NCI-H187 treated with DMSO at 0.1 percent for 48 hours (cell line): ENCODE results near the gene UAP1L1.

Experiments used
- DNase-seq: peaks from one replicate; lab custom pipeline; 2025; lab: John Stamatoyannopoulos, UW

The UAP1L1 gene

DNA sequence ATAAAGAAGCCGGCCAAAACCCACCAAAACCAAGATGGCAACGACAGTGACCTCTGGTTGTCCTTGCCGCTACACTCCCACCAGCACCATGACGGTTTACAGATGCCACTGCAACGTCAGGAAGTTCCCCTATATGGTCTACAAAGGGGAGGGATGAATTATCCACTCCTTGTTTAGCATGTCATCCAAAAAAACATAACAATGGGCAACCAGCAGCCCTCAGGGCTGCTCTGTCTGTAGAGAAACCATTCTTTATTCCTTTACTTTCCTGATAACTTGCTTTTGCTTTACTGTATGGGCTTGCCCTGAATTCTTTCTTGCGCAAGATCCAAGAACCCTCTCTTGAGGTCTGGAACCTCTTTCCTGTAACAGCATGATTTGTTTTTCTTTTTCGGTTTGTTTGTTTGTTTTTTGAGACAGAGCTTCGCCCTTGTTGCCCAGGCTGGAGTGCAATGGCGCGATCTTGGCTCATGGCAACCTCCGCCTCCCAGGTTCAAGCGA lies 2.0 kb upstream of the UAP1L1 start:
- DNase-seq: no peak

DNA sequence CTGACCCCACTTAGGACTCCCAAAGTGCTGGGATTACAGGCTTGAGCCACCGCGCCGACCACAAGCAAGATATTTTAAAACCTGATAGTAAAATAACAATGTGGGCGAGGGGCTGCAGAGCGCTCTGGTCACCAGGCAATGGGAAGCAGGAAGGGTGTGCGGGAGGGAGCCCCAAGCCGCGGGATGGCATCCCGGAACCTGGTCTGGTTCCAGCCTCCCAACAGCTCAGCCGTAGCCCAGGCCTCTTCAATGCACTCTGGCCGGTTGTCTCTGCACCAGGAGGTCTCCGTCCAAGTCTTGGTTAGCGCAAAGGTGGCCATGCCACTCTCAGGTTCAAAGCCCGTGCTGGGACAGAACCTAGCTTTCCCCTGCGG lies 694 bp upstream of the UAP1L1 start:
- DNase-seq: no peak

DNA sequence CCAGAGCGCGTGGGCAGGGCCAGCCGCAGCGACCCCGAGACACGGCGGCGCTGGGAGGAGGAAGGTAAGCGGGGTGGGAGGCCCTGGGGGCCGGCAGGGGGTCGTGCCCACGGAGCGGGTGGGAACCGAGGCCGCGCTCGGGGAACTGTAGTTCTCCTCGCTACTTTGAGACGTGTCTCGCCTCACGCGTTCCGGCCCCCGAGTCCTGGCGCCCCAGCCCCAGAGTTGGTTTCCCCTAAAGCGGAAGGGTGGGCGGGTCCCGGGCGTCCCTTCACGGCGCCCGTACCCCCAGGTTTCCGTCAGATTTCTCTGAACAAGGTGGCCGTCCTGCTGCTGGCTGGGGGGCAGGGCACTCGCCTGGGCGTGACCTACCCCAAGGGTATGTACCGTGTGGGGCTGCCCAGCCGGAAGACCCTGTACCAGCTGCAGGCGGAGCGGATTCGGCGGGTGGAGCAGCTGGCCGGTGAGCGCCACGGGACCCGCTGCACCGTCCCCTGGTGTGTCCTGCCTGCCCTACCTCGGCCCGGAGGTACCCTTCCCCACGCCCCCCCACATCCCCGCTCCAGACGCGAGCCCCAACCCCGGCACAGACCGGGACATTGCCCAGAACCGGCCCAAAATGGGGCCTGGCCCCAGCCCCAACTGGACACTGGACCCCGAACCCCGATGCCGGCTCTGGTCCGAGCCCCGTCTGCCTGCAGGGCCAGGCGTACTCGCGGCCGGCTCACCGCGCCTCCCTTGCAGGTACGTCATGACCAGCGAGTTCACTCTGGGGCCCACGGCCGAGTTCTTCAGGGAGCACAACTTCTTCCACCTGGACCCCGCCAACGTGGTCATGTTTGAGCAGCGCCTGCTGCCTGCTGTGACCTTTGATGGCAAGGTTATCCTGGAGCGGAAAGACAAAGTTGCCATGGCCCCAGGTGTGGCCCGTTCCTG lies 709 bp downstream of the UAP1L1 start:
- DNase-seq: no peak

DNA sequence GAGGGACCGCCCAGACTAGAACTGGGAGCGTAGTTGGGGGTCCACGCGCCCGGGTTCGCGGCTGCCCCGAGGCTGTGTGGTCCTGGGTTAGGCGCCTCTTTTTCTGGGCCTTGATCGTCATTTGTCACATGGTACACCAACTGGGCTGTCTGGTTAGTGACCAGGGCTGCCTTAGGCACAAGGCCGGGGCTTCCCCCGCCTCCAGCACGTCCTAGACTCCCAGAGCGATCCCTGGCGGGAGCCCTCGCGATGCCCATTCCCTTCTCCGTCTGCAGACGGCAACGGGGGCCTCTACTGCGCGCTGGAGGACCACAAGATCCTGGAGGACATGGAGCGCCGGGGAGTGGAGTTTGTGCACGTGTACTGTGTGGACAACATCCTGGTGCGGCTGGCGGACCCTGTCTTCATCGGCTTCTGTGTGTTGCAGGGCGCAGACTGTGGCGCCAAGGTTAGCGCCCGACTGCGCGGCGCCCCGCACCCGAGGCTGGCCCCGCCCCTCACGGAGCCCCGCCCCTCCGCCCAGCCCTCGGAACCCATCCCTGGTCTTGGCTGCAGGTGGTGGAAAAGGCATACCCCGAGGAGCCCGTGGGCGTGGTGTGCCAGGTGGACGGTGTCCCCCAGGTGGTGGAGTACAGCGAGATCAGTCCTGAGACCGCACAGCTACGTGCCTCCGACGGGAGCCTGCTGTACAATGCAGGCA lies 1.5 kb downstream of the UAP1L1 start:
- peak; percentile 6 for DNase-seq

DNA sequence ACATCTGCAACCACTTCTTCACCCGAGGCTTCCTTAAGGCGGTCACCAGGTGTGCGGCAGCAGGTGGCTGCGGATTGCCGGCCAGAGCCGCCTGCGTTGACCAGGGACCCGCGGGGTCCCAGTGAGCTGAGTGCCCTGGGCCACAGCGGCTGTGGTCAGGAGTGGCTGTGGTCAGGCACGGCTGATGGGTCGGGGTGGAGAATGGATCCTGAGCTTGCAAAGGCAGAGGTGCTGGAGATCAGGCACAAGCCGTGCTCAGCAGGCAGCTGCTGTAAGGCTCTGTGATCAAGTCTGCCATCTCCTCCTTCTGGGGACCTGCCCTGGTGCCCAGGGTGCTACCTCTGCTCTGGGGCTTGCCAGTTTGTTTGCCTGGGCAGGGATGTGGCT lies 2.1 kb downstream of the UAP1L1 start:
- no peak for DNase-seq

DNA sequence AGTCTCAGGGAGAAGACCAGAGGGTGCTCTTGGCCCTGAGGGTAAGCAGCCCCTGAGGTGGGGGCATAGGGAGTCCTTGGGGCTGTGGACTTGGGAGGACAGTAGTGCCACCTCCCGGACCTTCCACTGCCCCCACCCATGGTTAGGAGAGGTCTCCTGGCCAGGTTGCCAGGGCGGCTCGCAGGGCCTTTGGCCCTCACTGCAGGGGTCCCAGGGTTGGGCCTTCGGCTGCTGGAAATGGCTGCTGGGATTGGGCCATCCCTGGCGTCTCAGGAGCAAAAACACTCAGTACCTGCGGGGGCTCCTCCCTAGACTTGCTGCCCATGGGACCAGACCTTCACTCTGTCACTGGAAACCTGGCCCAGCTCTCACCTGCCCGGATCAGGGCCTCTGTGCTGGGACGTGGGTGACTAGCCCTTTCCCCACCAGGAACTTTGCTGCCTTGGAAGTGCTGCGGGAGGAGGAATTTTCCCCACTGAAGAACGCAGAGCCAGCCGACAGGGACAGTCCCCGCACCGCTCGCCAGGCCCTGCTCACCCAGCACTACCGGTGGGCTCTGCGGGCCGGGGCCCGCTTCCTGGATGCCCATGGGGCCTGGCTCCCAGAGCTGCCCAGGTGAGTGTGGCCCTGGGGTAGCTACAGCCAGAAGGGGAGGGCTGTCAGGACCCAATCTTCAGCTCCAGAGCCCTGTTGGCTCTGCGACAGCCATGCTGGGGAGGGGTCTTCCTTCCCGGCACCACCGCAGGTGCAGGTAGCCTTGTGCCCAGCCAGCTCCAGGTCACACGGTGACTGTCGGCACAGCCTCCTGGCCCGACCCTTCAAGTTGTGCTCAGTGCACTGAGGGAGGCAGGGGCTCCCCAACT lies 3.2 kb downstream of the UAP1L1 start:
- DNase-seq: no peak

DNA sequence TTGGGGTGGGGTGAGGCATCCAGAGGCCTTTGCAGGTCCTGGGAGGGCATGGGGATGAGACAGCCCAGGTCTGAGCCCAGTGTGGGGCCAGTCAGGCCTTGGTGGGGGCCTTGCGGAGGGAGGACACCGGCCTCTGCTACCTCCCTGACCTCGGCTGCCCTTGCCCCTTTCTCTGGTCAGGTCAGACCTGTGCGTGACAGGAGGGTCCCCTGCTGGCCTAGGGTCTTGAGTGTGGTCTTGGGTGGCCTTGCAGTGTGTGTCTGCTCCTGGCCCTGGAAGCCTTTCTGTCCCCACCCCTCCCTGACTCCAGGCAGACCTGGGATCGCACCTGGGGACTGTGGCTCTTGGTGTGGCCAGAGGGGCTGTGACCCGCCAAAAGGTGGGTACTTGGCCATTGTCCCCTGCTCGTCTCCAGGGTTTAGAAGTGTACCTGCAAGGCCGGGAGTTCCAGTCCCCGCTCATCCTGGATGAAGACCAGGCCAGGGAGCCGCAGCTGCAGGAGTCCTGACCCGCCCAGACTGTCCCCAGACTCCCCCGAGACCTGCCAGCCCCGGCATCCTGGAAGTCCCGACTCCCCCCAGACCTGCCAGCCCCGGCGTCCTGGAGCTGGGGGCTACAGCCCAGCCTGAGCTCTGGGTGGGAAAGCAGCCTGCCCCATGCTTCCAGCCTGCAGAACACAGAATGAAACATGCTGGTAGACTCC lies 5.1 kb downstream of the UAP1L1 start:
- DNase-seq: no peak

DNA sequence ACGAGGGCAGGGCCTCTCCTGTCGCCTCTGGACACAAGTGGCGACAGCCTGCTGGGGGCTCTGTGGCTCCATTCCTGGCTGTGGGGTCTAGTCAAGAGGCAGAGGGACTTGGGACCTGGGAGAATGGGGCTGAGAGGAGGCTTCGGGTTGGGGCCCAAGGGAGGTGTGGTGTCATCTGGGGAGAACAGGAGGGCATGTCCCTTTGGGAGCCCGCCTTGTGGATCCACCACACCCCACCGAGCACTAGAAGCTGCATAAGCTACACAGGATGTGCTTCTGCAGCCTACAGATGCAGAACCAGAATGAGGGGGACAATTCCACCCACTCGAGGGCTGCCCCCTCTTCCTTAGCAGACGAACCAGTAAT lies 5.6 kb downstream of the UAP1L1 start:
- no peak for DNase-seq

DNA sequence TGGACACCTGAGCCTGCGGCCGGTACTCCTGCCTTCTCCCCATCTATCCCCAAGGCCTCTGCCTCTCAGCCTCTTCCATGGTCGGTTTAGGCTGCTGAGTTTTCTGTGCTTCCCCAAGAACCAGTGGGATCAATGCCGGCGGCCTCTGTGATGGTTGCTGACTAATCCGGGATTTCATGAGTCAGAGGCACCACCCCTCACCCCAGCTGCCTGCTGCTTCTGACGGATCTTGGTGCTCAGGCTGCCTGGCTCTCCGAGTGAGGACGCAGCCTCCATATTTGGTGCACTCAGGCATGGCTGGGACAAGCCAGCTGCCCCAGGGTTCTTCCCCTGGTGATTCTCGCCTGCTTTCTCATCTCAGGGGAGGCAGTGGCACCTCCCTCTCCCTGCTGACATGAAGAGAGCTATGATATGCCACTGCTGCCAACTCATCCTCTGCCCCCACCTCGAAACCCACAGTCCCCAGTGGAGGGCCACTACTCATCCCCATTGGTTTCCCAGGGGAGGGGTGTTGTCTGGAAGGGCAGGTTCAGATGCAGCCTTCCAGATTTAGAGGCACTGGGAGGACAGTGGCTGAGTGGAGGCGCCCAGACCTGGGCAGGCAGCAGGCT lies 6.2 kb downstream of the UAP1L1 start:
- no peak for DNase-seq

DNA sequence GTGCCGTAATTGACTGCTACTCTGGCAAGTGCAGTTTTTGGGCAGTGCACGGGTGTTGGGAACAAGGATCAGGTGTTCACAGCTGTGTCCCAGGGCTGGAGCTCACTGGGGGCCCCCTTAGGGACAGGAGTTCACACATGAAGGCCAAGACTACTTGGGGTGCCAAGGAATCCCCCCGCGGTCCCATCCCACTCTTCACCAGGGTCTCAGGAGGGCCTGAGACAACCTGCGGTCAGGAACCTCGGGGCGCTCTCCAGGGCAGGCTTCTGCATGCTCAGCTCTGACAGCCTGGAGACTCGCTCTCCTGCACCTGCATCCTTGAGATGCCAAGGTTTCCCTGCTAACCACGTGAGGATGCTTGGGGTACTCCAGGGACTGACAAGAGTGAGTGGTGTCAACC lies 7.2 kb downstream of the UAP1L1 start:
- no peak for DNase-seq

DNA sequence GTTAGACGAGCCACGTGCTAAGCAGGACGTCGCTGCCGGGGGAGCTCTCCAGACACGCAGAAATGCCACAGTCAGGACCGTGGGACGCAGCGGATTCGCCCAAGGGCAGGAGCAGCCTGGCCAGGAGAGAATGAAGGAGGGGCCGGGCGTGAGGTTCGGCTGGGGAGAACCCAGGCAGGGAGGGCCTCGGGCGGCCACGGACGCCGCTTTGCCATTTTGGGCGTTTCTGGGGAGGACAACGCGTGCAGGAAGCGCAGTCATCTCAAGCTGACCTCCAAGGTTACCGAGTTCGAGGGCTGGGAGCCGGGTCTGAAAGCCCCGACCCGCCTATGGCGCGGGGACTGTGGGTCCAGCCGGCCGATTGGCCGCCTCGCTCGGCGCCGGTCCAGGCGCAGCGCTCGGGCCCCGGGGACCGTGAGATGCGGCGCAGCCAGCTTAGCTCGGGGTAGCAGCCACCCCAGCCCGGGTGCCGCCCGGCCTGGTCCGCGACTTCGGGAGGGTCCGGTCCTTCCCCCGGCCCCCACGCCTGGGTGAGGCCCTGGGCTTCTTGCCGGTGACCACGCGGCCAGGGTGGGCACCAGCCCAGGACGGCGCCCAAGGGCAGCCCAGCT lies 8.7 kb downstream of the UAP1L1 start:
- no peak for DNase-seq

DNA sequence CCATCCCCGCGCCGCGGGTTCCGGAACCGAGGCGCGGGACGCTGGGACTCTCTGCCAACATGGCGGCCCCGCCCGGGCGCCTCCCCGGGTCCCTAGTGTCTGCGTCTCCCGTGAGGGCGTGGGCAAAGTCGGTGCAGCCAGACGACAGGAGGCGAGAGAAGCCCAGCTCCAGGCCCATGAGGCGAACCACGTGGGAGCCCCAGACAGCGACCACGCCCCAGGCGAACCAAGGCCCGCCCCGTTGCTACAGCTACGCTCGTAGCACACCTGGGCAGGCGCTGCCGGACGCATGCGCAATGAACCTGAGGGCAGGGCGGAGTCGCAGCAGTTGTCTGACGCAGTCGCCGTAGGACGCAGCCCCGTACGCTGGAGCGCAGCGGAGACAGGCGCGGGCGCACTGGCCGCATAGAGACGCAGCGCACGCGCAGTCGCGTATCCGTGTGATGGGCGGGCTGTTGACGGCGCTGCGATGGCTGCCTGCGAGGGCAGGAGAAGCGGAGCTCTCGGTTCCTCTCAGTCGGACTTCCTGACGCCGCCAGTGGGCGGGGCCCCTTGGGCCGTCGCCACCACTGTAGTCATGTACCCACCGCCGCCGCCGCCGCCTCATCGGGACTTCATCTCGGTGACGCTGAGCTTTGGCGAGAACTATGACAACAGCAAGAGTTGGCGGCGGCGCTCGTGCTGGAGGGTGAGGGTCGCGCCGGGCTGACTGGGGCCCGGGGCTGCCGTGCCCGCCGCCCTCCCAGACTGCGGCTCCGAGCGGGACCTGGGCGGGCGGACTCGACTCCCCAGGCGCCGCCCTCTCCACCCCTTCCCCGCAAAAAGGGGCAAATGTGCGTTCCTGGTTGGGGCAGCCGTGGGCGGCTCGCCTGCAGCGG lies 9.5 kb downstream of the UAP1L1 start, which contains the start of gene MAN1B1:
Gene MAN1B1, plus strand, starts transcription at position 455 of the 878 bp plus-strand sequence. Its CDS starts 15 bp downstream, at position 470.
- DNase-seq: peak; percentile 77

DNA sequence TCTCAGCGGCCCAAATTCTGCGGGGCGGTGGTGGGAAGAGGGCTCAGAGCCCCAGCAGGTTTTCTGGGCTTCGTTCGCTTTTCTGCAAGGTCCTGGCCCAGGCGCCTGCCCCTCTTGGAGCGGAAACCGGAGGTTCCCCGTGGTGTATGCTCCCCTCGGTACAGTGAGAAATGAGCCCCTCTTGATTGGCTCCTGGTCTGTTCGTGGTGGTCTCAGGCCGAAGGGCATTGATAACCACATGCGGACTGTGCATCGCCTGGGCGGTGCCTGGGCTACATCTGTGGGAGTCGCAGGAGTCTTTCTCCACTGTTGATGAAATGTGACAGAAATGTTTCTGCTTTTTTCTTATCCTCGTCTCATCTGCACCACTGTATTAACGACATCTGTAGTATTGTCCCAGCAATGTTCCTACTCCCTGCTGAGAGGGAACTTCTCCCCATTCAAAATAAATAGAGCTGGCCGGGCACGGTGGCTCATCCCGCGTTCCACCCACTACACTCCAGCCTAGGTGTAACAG lies 10.2 kb downstream of the UAP1L1 start:
- no peak for DNase-seq

DNA sequence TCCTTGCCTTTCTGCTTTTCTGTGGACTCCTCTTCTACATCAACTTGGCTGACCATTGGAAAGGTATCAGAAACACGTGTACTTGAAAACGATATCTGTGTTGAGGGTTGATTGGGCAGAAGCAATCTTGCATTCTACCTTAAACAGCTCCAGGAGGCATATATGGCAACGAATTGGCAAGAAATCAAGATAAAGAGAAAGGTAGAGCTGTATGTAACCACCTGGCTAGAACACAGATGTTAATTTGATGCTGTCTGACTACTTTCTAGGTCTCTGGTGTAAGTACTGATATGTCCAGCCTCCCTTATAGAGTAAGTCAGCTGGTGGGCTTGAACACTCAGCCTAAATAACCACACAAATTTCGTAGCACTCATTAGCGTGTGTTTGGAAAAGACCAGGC lies 10.8 kb downstream of the UAP1L1 start:
- no peak for DNase-seq

DNA sequence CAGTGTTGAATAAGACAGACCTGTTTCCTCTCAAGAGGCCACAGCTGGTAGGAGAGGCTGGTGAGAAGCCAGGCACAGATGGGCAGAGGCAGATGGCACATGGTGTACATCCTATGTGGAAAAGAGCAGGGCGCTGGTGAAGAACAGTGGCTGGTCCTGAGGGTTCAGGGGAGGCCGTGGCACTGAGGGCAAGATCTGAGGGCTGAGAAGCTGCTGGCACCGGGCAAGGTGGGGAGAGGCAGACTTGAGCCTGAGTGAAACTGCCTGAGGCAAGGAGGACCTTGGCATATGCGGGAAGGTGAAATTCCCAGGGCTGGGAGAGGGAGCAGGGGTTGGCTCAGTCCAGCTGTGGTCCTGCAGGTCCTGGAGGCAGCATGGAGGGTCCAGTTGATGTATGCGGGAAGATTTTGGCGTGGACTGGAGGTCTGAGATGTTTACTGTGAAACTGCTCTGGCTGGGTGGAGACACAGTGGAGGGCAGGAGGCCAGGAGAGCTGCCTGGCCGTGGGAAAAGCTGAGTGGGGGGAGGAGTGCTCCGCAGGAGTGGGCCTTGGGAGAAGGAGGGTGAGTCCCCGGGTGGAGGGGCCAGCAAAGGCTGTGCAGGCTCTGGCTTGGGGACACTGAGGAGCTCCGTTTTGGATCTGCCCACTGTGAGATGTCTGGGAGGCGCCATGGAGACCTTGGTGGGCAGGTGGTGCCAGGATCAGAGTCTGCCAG lies 12.1 kb downstream of the UAP1L1 start:
- DNase-seq: no peak

DNA sequence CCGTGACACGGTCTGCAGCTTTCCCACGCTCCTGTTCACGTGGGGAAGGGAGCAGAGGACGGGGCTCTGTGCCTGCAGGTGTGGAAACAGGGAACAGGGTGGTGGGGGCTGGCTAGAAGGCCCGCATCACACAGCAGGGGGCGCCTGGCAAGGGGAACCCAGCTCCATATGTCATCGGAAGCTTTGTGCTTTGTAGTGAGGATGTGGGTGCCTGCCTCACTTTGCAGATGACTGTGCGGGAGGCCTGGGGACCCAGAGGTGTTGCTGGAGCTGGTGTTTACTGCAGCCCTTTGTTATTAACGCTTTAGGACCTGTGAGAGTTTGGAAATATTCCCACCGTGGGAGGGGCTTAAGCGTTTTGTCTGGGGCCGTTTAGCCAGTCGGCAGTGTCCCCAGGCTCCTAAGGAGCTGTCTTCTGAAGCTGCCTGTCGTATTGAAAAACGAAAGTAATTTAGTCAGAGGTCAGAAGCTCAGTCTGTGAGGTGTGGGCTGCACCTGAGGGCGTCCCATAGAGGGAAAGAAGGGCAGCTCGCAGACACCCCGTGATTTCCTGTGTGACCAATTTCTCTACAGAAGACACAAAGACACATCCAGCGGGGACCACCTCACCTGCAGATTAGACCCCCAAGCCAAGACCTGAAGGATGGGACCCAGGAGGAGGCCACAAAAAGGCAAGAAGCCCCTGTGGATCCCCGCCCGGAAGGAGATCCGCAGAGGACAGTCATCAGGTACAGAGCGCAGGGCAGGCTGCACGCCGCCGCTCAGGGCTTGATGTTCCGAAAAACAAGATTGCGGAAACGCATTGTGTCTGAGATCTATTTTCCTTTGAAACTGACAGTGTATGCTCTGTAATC lies 18.6 kb downstream of the UAP1L1 start:
- DNase-seq: no peak

DNA sequence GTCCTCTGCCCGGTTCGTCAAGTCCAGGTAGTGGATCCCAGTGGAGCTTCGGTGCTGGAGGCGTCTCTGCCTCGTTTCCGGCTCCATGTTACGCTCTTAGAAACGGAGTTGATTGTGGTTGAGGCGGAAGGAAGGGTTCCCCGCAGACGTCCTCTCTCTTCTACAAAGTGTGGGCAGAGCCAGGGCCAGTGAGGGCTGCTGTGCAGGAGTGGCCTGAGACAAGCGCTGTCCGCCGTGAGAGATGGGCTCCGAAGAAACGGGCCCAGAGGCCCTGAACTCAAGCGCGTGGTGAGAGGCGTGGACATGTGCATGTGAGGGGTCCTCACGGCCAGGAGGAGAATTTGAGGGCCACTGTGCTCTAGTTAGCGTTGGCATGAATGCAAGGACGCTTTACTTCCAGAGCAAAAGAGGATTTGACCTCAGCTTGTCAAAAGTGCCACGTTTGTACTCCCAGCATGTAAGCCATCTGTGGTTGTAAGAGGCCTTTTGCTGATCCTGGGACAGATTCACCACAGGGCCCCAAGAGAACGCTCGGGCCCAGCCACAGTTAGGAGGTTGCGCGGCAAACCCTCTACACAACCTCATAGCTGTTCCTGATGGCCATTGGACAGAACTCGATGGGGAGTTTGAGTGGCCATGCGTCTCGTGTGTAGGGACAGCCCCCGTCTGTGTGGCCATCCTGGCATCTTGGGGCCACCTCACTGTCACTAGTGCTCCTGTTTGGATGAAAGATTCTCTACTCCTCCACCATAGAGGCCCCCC lies 19.6 kb downstream of the UAP1L1 start:
- DNase-seq: no peak
